Smooth muscle cell (in vitro differentiated cells): ENCODE data around the gene ANAPC13. TPM values are rescaled to one million over a fixed set of nuclear protein-coding genes. Genes with fewer than 3 reads are reported as not detected.

Experiments
- DNase-seq: peaks from one replicate; lab custom pipeline; 2025; ENCODE audit not compliant: unreplicated experiment; lab: John Stamatoyannopoulos, UW
- H2AFZ ChIP-seq: fragments of 200-600 bp; sonication (generic); 2 replicates; pipeline ENCODE4 v1.6.0; 2016; ENCODE audit warnings: antibody characterized with exemption, low read depth, mild to moderate bottlenecking
- H3F3A ChIP-seq: fragments of 200-600 bp; sonication (generic); 2 replicates; pipeline ENCODE4 v1.6.0; 2017; ENCODE audit warnings: antibody characterized with exemption, low read depth
- H3K27ac ChIP-seq: fragments of 200-600 bp; sonication (generic); 2 replicates; pipeline ENCODE4 v1.5.1; 2016; ENCODE audit warnings: low read depth, mild to moderate bottlenecking
- H3K27me3 ChIP-seq: fragments of 200-600 bp; sonication (generic); 2 replicates; pipeline ENCODE4 v1.6.1; 2016; ENCODE audit warnings: low read depth, mild to moderate bottlenecking
- H3K36me3 ChIP-seq: fragments of 200-600 bp; sonication (generic); 2 replicates; pipeline ENCODE4 v1.5.1; 2016; ENCODE audit warnings: low read depth
- H3K4me1 ChIP-seq: fragments of 200-600 bp; sonication (generic); 2 replicates; pipeline ENCODE4 v1.5.1; 2016; ENCODE audit warnings: low read depth
- H3K4me2 ChIP-seq: fragments of 200-600 bp; sonication (generic); 2 replicates; pipeline ENCODE4 v1.6.0; 2016; ENCODE audit warnings: mild to moderate bottlenecking
- H3K4me3 ChIP-seq: fragments of 200-600 bp; sonication (generic); 2 replicates; pipeline ENCODE4 v1.5.1; 2016; ENCODE audit warnings: mild to moderate bottlenecking
- H3K79me2 ChIP-seq: fragments of 200-600 bp; sonication (generic); 2 replicates; pipeline ENCODE4 v1.6.0; 2016; ENCODE audit warnings: low read depth, mild to moderate bottlenecking
- H3K9ac ChIP-seq: fragments of 200-600 bp; sonication (generic); 2 replicates; pipeline ENCODE4 v1.6.0; 2016; ENCODE audit warnings: low read depth
- H3K9me3 ChIP-seq: fragments of 200-600 bp; sonication (generic); replicated peaks from 2 replicates; pipeline ENCODE4 v1.5.1; 2016; ENCODE audit warnings: low read depth
- H4K20me1 ChIP-seq: fragments of 200-600 bp; sonication (generic); 2 replicates; pipeline ENCODE4 v1.6.0; 2016; ENCODE audit warnings: low read depth
- WGBS: methylation state at CpG from one replicate; pipeline ENCODE4 v1.1.7; 2016; ENCODE audit warnings: low lambda C conversion rate; 5-methylcytosine and 5-hydroxymethylcytosine counted together
- polyA plus RNA-seq: library from polyadenylated mRNA; unstranded; fragments of >200 nt; fragmentation: Nextera tagmentation; extraction: Ambion mirVana; gene quantifications from 2 replicates; pipeline ENCODE4 v1.2.1, GENCODE V29; 2016
- total RNA-seq: library from RNA; depleted of rRNA; stranded (reverse); fragments of >200 nt; gene quantifications from 2 replicates; pipeline ENCODE4 v1.2.3, GENCODE V29; 2014
- TF ChIP-seq, protein P1 (sequence below): fragments of 200-600 bp; sonication (generic); IDR thresholded peaks from 2 replicates; pipeline ENCODE4 v1.5.1; 2017; ENCODE audit warnings: borderline replicate concordance, mild to moderate bottlenecking, antibody characterized with exemption; ENCODE audit not compliant: insufficient read depth, poor library complexity, severe bottlenecking

The ANAPC13 gene
- total and polyA plus RNA-seq, 2 experiments from 2014 or later, result 114 to 115 TPM

DNA sequence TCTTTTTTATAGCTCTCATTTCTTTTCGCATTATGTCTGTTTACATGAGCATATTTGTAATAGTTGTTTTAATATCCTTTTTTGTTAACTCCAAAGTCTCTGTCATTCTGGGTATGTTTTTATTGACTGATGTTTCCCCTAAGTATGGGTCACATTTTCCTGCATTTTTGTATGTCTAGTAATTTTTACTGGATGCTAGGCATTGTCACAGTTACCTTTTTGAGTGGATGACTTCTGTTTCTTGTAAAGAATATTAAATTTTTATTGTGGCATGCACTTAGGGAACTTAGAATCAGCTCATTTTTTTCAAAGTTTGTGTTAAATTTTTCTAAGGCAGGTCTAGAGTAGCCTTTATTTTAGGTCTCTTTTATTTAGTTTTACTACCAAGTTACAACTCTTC is 40.7 kb downstream of the ANAPC13 start:
- no peak overlapping the region for H3K9ac ChIP-seq
- H3K4me2 ChIP-seq, result no peak overlapping the region
- H3K9me3 ChIP-seq, result no peaks in the 10 kb centered on the region
- H3K36me3 ChIP-seq, result no peaks in the 10 kb centered on the region
- no peaks in the 10 kb centered on the region for H3K27me3 ChIP-seq
- 95% methylated on average over 1 of the region's 1 CpG for WGBS
- no peaks in the 10 kb centered on the region for H3K4me1 ChIP-seq
- no peak for DNase-seq
- no peak overlapping the region for H3K4me3 ChIP-seq
- H4K20me1 ChIP-seq, result no peaks in the 10 kb centered on the region
- peak overlapping the region; percentile 81 for H3K27ac ChIP-seq
- H2AFZ ChIP-seq, result no peak overlapping the region
- H3K79me2 ChIP-seq, result no peaks in the 10 kb centered on the region
- TF ChIP-seq, protein P1, sequence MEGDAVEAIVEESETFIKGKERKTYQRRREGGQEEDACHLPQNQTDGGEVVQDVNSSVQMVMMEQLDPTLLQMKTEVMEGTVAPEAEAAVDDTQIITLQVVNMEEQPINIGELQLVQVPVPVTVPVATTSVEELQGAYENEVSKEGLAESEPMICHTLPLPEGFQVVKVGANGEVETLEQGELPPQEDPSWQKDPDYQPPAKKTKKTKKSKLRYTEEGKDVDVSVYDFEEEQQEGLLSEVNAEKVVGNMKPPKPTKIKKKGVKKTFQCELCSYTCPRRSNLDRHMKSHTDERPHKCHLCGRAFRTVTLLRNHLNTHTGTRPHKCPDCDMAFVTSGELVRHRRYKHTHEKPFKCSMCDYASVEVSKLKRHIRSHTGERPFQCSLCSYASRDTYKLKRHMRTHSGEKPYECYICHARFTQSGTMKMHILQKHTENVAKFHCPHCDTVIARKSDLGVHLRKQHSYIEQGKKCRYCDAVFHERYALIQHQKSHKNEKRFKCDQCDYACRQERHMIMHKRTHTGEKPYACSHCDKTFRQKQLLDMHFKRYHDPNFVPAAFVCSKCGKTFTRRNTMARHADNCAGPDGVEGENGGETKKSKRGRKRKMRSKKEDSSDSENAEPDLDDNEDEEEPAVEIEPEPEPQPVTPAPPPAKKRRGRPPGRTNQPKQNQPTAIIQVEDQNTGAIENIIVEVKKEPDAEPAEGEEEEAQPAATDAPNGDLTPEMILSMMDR, result no peak
- H3F3A ChIP-seq, result peaks cover 14% of the 10 kb centered on the region

DNA sequence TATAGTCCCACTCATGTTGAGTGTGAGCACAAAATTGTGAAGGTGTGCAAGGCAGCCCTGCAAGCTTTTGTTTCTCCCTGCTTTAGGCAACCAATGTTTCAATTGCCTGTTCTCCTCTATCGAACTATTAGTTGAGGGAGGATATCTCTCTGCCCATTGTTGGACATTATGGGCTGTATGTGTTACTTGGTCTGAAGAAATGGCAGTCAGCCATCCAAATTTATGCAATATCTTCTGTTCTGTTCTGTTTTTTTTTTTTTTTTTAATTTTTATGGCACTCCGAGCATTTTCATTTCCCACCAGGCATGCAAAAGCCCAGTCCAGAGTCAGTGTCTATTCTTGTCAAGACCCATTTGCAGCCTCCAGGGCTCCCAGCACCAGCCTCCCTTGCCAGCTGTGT is 44.0 kb downstream of the ANAPC13 start:
- H3K9ac ChIP-seq, result no peak overlapping the region
- H3F3A ChIP-seq, result peaks cover 14% of the 10 kb centered on the region
- no peaks in the 10 kb centered on the region for H3K9me3 ChIP-seq
- H4K20me1 ChIP-seq, result no peaks in the 10 kb centered on the region
- H3K4me3 ChIP-seq, result no peak overlapping the region
- 96% methylated on average over 2 of the region's 2 CpGs for WGBS
- no peaks in the 10 kb centered on the region for H3K27me3 ChIP-seq
- H3K36me3 ChIP-seq, result no peaks in the 10 kb centered on the region
- no peak overlapping the region for H3K27ac ChIP-seq
- H3K4me1 ChIP-seq, result no peaks in the 10 kb centered on the region
- no peak overlapping the region for H3K4me2 ChIP-seq
- no peak overlapping the region for H2AFZ ChIP-seq
- no peaks in the 10 kb centered on the region for H3K79me2 ChIP-seq
- TF ChIP-seq, protein P1, result no peak
- DNase-seq, result no peak

DNA sequence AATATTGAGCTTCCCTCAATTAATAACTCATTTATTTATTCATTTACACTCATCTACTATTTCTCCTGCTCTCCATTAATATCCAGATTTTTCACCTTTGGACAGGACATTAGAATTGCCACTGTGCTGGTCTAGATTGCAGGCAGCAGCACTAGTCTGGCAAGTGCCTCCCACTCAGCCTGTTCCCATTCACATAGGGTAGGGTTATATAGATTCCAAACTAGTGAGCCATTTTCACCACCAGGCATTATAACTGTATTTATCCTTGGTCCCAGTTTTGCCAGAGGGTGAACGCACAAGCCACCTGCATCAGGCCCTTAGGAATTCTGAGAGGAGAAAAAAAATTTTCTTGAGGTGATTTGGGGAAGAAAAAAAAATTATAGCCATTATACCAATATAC is 44.5 kb downstream of the ANAPC13 start:
- H3K36me3 ChIP-seq, result no peaks in the 10 kb centered on the region
- H3K27me3 ChIP-seq, result no peaks in the 10 kb centered on the region
- no peak overlapping the region for H2AFZ ChIP-seq
- no peaks in the 10 kb centered on the region for H3K79me2 ChIP-seq
- no peaks in the 10 kb centered on the region for H3K4me1 ChIP-seq
- H3K9ac ChIP-seq, result no peak overlapping the region
- H3K27ac ChIP-seq, result no peak overlapping the region
- no peaks in the 10 kb centered on the region for H4K20me1 ChIP-seq
- H3K9me3 ChIP-seq, result no peaks in the 10 kb centered on the region
- WGBS, result 38% methylated on average over 1 of the region's 1 CpG
- H3F3A ChIP-seq, result peaks cover 14% of the 10 kb centered on the region
- no peak overlapping the region for H3K4me2 ChIP-seq
- TF ChIP-seq, protein P1, result no peak
- DNase-seq, result no peak
- H3K4me3 ChIP-seq, result no peak overlapping the region

DNA sequence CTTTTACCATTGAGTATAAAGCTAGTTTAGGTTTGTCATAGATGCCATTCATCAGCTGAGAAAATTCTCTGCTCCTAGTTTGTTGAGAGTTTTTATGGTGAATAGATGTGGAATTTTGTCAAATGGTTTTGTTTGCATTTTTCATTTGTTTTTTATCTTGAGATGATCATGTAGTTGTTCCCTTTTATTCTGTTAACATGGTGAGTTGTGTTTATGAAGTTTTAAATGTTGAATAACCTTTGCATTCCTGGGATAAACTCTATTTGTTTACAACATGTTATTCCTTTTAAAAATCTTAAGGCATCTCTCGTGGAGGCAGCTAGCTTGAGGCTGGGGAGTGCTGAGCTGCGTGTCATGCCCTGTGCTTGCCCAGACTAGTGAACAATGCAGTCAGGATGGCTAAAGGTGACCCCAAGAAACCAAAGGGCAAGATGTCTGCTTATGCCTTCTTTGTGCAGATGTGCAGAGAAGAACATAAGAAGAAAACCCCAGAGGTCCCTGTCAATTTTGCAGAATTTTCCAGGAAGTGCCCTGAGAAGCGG is 48.5 kb downstream of the ANAPC13 start:
- Histone ChIP-seq H3F3A (peaks cover 5% of the 10 kb centered on the region), H3K4me2 (no peak overlapping the region), H3K27ac (no peak overlapping the region), H2AFZ (no peak overlapping the region), H3K4me1 (no peaks in the 10 kb centered on the region), H3K9me3 (no peaks in the 10 kb centered on the region), H3K36me3 (no peaks in the 10 kb centered on the region), H3K9ac (no peak overlapping the region), H4K20me1 (no peaks in the 10 kb centered on the region), H3K79me2 (no peaks in the 10 kb centered on the region), H3K4me3 (no peak overlapping the region), H3K27me3 (no peaks in the 10 kb centered on the region)
- 59% methylated on average over 3 of the region's 3 CpGs for WGBS
- TF ChIP-seq, protein P1, result no peak
- DNase-seq, result no peak
